ENCODE measurements around the gene DDX55. TPM values are rescaled to one million over a fixed set of nuclear protein-coding genes. Genes with fewer than 3 reads are reported as not detected.

Gene DDX55, protein sequence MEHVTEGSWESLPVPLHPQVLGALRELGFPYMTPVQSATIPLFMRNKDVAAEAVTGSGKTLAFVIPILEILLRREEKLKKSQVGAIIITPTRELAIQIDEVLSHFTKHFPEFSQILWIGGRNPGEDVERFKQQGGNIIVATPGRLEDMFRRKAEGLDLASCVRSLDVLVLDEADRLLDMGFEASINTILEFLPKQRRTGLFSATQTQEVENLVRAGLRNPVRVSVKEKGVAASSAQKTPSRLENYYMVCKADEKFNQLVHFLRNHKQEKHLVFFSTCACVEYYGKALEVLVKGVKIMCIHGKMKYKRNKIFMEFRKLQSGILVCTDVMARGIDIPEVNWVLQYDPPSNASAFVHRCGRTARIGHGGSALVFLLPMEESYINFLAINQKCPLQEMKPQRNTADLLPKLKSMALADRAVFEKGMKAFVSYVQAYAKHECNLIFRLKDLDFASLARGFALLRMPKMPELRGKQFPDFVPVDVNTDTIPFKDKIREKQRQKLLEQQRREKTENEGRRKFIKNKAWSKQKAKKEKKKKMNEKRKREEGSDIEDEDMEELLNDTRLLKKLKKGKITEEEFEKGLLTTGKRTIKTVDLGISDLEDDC
- 26.3 to 30.2 TPM (median 28.7 TPM) in 5 replicates for total RNA-seq (2022; extraction: Qiagen RNA extraction)

GRCh38 chr12:123601602-123602489 is at the start of gene DDX55:
TSS of gene DDX55 (plus strand) at chr12:123602099. CDS start at chr12:123602149, 50 bp downstream.

DNA sequence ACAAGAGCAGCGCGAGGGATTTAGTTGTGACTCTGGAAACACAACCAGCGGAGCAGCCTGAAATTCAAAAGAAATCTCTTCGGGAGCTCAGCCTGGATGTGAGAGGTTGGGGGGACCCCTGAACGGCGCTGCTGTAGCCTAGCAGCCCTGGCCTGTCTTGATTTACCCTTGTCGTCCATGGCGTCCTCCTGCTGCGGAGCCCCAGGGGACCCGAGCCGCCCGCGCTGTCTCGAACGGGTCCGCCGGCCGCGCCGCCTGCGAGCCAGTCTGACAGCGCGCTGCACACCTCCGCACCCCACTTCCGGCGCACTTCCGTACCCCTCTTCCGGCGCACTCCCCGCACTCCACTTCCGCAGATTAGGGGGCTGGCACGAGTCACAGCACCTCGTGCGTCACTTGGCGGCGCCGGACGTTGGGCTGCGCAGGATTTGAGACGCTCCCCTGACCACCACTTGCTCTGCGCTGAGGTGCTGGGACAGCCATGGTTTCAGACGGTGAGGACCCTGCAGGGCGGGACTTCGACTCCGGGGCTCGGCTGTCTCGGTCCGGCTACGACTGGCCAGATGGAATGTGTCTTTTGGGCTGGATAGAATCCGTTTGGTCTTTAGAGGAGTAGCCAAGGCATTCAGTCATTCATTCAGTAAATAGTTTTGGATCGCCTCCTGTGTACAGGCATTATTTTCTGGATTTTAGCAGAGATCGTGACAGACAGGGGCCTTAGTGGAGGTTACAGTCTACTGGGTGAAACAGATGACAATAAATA is 31.7 kb downstream of the DDX55 start, which contains the start of the genes EIF2B1 and GTF2H3:
EIF2B1 (minus strand) TSS at position 308 of the 763 bp plus-strand sequence; CDS start at position 179, 129 bp downstream.
GTF2H3 (plus strand) TSS at position 451 of the 763 bp plus-strand sequence; CDS start at position 482, 31 bp downstream.

Other genes starting within 250 kb of the DDX55 start
- gene SBNO1, start 237.3 kb upstream of the DDX55 start, total RNA-seq (2022; extraction: Qiagen RNA extraction) = 16.5 to 25.4 TPM (median 21.1 TPM) in 5 replicates
- 49.4 to 56.5 TPM (median 54.1 TPM) in 5 replicates for gene KMT5A, start 218.0 kb upstream of the DDX55 start, total RNA-seq (2022; extraction: Qiagen RNA extraction)
- 1.3 to 1.7 TPM (median 1.4 TPM) in 5 replicates for gene RILPL2, start 165.4 kb upstream of the DDX55 start, total RNA-seq (2022; extraction: Qiagen RNA extraction)
- gene SNRNP35, start 144.0 kb upstream of the DDX55 start, total RNA-seq (2022; extraction: Qiagen RNA extraction) = 17.2 to 19.5 TPM (median 18.8 TPM) in 5 replicates
- gene RILPL1, start 68.4 kb upstream of the DDX55 start, total RNA-seq (2022; extraction: Qiagen RNA extraction) = 9.9 to 13.5 TPM (median 12.4 TPM) in 5 replicates
- gene TMED2, start 17.5 kb upstream of the DDX55 start, total RNA-seq (2022; extraction: Qiagen RNA extraction) = 169 to 188 TPM (median 183 TPM) in 5 replicates
- gene EIF2B1, start 31.6 kb downstream of the DDX55 start, total RNA-seq (2022; extraction: Qiagen RNA extraction) = 30.2 to 40.3 TPM (median 32.7 TPM) in 5 replicates
- gene GTF2H3, start 31.7 kb downstream of the DDX55 start, total RNA-seq (2022; extraction: Qiagen RNA extraction) = 23.9 to 50.5 TPM (median 26.1 TPM) in 5 replicates
- gene TCTN2, start 69.0 kb downstream of the DDX55 start, total RNA-seq (2022; extraction: Qiagen RNA extraction) = 12.1 to 14.1 TPM (median 12.5 TPM) in 5 replicates
- gene ATP6V0A2, start 110.3 kb downstream of the DDX55 start, total RNA-seq (2022; extraction: Qiagen RNA extraction) = 17.2 to 20.5 TPM (median 19.6 TPM) in 5 replicates
- gene DNAH10, start 160.2 kb downstream of the DDX55 start, total RNA-seq (2022; extraction: Qiagen RNA extraction) = 0.17 to 0.29 TPM (median 0.27 TPM) in 5 replicates